ENCODE results near the gene CFAP70. TPM values are rescaled to one million over a fixed set of nuclear protein-coding genes. Genes with fewer than 3 reads are reported as not detected.

Gene CFAP70
- total RNA-seq, 6 donors from 2014 or later: 1.2 to 54.1 (median 8.6) TPM

DNA sequence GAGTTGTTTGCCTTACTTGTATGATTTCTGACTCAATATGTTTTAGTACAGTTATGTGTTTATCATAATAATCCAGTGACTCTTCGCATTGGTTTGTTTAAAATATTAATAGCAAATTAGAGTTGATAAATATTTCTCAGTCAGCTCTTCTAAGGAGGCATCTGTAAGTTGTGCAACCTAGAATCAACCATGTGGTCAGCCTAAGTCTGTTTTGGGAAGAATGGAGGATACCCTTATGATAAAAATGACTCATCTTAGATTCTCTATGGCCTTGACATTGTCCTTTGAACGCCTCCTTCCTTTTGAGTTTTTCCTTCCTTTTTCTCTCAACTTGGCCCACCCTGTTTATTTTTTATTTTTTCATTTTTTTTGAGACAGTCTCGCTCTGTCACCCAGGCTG lies 130.4 kb downstream of the CFAP70 start:
- H3K36me3 ChIP-seq: peaks cover 0 to 29% (median 1%) of the 10 kb centered on the region in 4 donors
- 85 to 86% methylated on average over 3 of the region's 3 CpGs for WGBS, 2 donors
- no peak overlapping the region for H3K27ac ChIP-seq
- no peak for TF ChIP-seq EP300 (IDR thresholded peaks at IDR 0.05)
- no peak for TF ChIP-seq POLR2AphosphoS5 (IDR thresholded peaks at IDR 0.05)
- TF ChIP-seq CTCF (IDR thresholded peaks at IDR 0.05): no peak
- TF ChIP-seq POLR2A (IDR thresholded peaks at IDR 0.05): no peak
- H3K27me3 ChIP-seq: no peaks in the 10 kb centered on the region
- no peak for ATAC-seq (ENCODE audit: low FRiP score in 2 of 2)
- peaks cover 0 to 3% (median 0%) of the 10 kb centered on the region in 4 donors for H3K4me1 ChIP-seq
- H3K9me3 ChIP-seq: no peaks in the 10 kb centered on the region
- no peak overlapping the region for H3K4me3 ChIP-seq
- DNase-seq: no peak

- ATAC-seq (ENCODE audit: low FRiP score in 2 of 2): no peak
- H3K9me3 ChIP-seq: no peaks in the 10 kb centered on the region
- H3K27ac ChIP-seq: no peak overlapping the region
- peaks cover 0 to 3% (median 0%) of the 10 kb centered on the region in 4 donors for H3K4me1 ChIP-seq
- H3K27me3 ChIP-seq: no peaks in the 10 kb centered on the region
- TF ChIP-seq POLR2A (IDR thresholded peaks at IDR 0.05) (no peak), POLR2AphosphoS5 (IDR thresholded peaks at IDR 0.05) (no peak), CTCF (IDR thresholded peaks at IDR 0.05) (no peak), EP300 (IDR thresholded peaks at IDR 0.05) (no peak)
- DNase-seq: no peak
- peaks cover 0 to 17% (median 1%) of the 10 kb centered on the region in 4 donors for H3K36me3 ChIP-seq
- H3K4me3 ChIP-seq: no peak overlapping the region
Observed at GRCh38 chr10:73226663-73227062, 132.0 kb downstream of the CFAP70 start.

DNA sequence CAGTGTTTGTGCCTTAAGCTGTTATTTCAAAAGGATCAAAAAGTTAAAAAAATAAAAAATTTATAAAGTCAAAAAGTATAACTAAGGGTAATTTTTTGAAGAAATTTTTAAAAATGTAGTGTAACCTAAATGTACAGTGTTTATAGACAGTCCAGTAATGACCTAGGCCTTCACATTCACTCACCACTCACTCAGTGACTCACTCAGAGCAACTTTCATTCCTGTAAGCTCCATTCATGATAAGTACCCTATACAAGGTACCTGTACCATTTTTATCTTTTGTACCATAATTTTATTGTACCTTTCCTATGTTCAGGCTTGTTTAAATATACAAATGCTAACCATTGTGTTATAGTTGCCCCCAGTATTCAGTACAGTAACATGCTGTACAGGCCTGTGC lies 133.1 kb downstream of the CFAP70 start:
- DNase-seq (no peak), ATAC-seq (ENCODE audit: low FRiP score in 2 of 2) (no peak)
- Histone ChIP-seq H3K4me1 (peaks cover 0 to 3% (median 0%) of the 10 kb centered on the region in 4 donors), H3K27me3 (no peaks in the 10 kb centered on the region), H3K27ac (no peak overlapping the region), H3K36me3 (peaks cover 0 to 10% (median 1%) of the 10 kb centered on the region in 4 donors), H3K4me3 (no peak overlapping the region), H3K9me3 (no peaks in the 10 kb centered on the region)
- TF ChIP-seq EP300 (IDR thresholded peaks at IDR 0.05) (no peak), POLR2AphosphoS5 (IDR thresholded peaks at IDR 0.05) (no peak), CTCF (IDR thresholded peaks at IDR 0.05) (no peak)

DNA sequence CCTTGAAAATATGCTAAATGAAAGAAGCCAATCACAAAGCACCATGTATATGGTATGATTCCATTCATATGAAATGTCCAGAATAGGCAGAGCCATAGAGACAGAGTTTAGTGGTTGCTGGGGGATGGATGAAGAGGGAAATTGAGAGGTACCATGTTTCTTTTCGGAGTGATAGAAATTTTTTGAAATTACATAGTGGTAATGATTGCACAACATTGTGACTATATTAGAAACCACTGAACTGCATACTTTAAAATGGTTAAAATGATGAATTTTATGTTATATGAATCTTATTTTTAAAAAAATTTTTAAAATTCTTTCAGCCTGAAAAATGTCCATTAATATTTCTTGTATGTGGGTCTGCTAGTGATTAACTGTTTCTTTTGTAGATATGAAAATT lies 137.7 kb downstream of the CFAP70 start:
- 86 to 89% methylated on average over 1 of the region's 1 CpG for WGBS, 2 donors
- DNase-seq: no peak
- Histone ChIP-seq H3K27ac (no peak overlapping the region), H3K9me3 (no peaks in the 10 kb centered on the region), H3K27me3 (no peaks in the 10 kb centered on the region), H3K36me3 (peaks cover 0 to 25% (median 10%) of the 10 kb centered on the region in 4 donors), H3K4me3 (no peak overlapping the region), H3K4me1 (no peaks in the 10 kb centered on the region)
- no peak for ATAC-seq (ENCODE audit: low FRiP score in 2 of 2)
- no peak for TF ChIP-seq CTCF (IDR thresholded peaks at IDR 0.05)
- no peak for TF ChIP-seq POLR2A (IDR thresholded peaks at IDR 0.05)
- TF ChIP-seq POLR2AphosphoS5 (IDR thresholded peaks at IDR 0.05): no peak
- TF ChIP-seq EP300 (IDR thresholded peaks at IDR 0.05): no peak

DNA sequence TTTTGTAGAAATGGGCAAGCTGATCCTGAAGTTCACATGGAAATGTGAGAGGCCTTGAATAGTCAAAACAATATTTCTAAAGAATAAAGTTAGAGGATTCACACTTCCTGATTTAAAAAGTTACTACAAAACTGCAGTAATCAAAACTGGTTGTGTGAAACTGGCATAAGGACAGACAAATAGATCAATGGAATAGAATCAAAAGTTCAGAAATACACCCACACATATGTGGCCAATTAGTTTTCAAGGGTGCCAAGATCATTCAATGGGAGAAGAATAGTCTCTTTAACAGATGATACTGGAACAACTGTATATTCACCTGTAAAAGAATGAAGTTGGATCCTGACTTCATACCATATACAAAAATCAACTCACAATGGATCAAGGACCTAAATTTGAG lies 139.3 kb downstream of the CFAP70 start:
- DNase-seq (no peak), ATAC-seq (ENCODE audit: low FRiP score in 2 of 2) (no peak)
- Histone ChIP-seq H3K9me3 (no peaks in the 10 kb centered on the region), H3K4me3 (no peak overlapping the region), H3K36me3 (peaks cover 0 to 25% (median 10%) of the 10 kb centered on the region in 4 donors), H3K27me3 (no peaks in the 10 kb centered on the region), H3K4me1 (no peaks in the 10 kb centered on the region), H3K27ac (no peak overlapping the region)
- TF ChIP-seq EP300 (IDR thresholded peaks at IDR 0.05) (no peak), POLR2AphosphoS5 (IDR thresholded peaks at IDR 0.05) (no peak), CTCF (IDR thresholded peaks at IDR 0.05) (no peak), POLR2A (IDR thresholded peaks at IDR 0.05) (no peak)
